GM21723 (cell line): ENCODE results near the gene ARMC2.

Source experiments
- ATAC-seq: cut with Tn5 transposase; IDR thresholded peaks from one replicate; pipeline ENCODE4 v1.9.1; 2021; ENCODE audit warnings: mild to moderate bottlenecking, moderate library complexity; ENCODE audit not compliant: unreplicated experiment

The ARMC2 gene

GRCh38 chr6:108983151-108983550 is 134.9 kb downstream of the ARMC2 start:
- no peak for ATAC-seq

GRCh38 chr6:108985301-108985700 is 137.1 kb downstream of the ARMC2 start:
- ATAC-seq: no peak

GRCh38 chr6:108987156-108987555 is 138.9 kb downstream of the ARMC2 start:
- ATAC-seq: no peak

GRCh38 chr6:108988296-108988695 is 140.1 kb downstream of the ARMC2 start:
- no peak for ATAC-seq

- ATAC-seq: no peak
Observed at GRCh38 chr6:108988765-108989164, 140.5 kb downstream of the ARMC2 start.

- ATAC-seq: no peak
Observed at GRCh38 chr6:108989700-108990099, 141.5 kb downstream of the ARMC2 start.

- no peak for ATAC-seq
Observed at GRCh38 chr6:108993876-108994275, 145.7 kb downstream of the ARMC2 start.

- ATAC-seq: no peak
Observed at GRCh38 chr6:108995296-108995695, 147.1 kb downstream of the ARMC2 start.

- ATAC-seq: no peak
Observed at GRCh38 chr6:108996208-108996607, 148.0 kb downstream of the ARMC2 start.

- ATAC-seq: no peak
Observed at GRCh38 chr6:108998485-108998884, 150.3 kb downstream of the ARMC2 start.

GRCh38 chr6:108999428-108999827 is 151.2 kb downstream of the ARMC2 start:
- ATAC-seq: no peak

- no peak for ATAC-seq
Observed at GRCh38 chr6:109000289-109000688, 152.1 kb downstream of the ARMC2 start.

GRCh38 chr6:109001291-109001894 is 153.2 kb downstream of the ARMC2 start:
- ATAC-seq: no peak

- ATAC-seq: no peak
Observed at GRCh38 chr6:109002051-109002697, 154.0 kb downstream of the ARMC2 start.

- no peak for ATAC-seq
Observed at GRCh38 chr6:109002882-109003281, 154.7 kb downstream of the ARMC2 start.

- no peak for ATAC-seq
Observed at GRCh38 chr6:109006818-109007217, 158.6 kb downstream of the ARMC2 start.

- no peak for ATAC-seq
Observed at GRCh38 chr6:109007521-109007920, 159.3 kb downstream of the ARMC2 start.

- ATAC-seq: no peak
Observed at GRCh38 chr6:109008054-109008453, 159.8 kb downstream of the ARMC2 start.

- ATAC-seq: peak; percentile 31
Observed at GRCh38 chr6:109008537-109009235, 160.5 kb downstream of the ARMC2 start.

- peak; percentile 91 for ATAC-seq
Observed at GRCh38 chr6:109009236-109009961, 161.2 kb downstream of the ARMC2 start.

GRCh38 chr6:109009962-109010704 is 161.9 kb downstream of the ARMC2 start:
- no peak for ATAC-seq
